SK-N-SH (cell line): ENCODE results near the gene ARHGDIA.

Experiments
- EP300 ChIP-seq, 2 experiments: IDR thresholded peaks; 2 replicates each; pipeline versions ENCODE4 v1.4.0 to v1.6.1; 2012; ENCODE audit warnings: borderline replicate concordance in 1 of 2, low read depth in 1 of 2, low read length in 1 of 2
- FOSL2 ChIP-seq: IDR thresholded peaks from 2 replicates; pipeline ENCODE4 v1.4.0; 2012; ENCODE audit warnings: low read depth, mild to moderate bottlenecking, moderate library complexity, borderline replicate concordance
- GABPA ChIP-seq: IDR thresholded peaks from 2 replicates; pipeline ENCODE4 v1.4.0; 2012; ENCODE audit warnings: low read depth, mild to moderate bottlenecking
- RXRA ChIP-seq: IDR thresholded peaks from 2 replicates; pipeline ENCODE4 v1.4.0; 2012; ENCODE audit warnings: low read depth, mild to moderate bottlenecking, borderline replicate concordance
- TAF1 ChIP-seq: IDR thresholded peaks from 2 replicates; pipeline ENCODE4 v1.6.1; 2012; ENCODE audit warnings: low read depth, mild to moderate bottlenecking, low read length, moderate library complexity, borderline replicate concordance
- TEAD4 ChIP-seq: IDR thresholded peaks from 2 replicates; pipeline ENCODE4 v1.4.0; 2012; ENCODE audit warnings: mild to moderate bottlenecking, borderline replicate concordance; ENCODE audit not compliant: insufficient read depth
- ZBTB33 ChIP-seq: IDR thresholded peaks from 2 replicates; pipeline ENCODE4 v1.4.0; 2012; ENCODE audit warnings: low read depth, borderline replicate concordance
- TF ChIP-seq, protein P1 (sequence below): fragments of 200-600 bp; sonication (generic); IDR thresholded peaks from 2 replicates; pipeline ENCODE4 v1.6.1; 2017; ENCODE audit warnings: antibody characterized with exemption, mild to moderate bottlenecking, moderate library complexity
- TF ChIP-seq, protein P2 (sequence below): IDR thresholded peaks from 2 replicates; pipeline ENCODE4 v1.6.1; 2012; ENCODE audit warnings: mild to moderate bottlenecking, low read depth, low read length, moderate library complexity
- TF ChIP-seq, protein P3 (sequence below): IDR thresholded peaks from 2 replicates; pipeline ENCODE4 v1.4.0; 2012; ENCODE audit warnings: low read depth

- TF ChIP-seq EP300 (IDR thresholded peaks at IDR 0.05; ENCODE audit: borderline replicate concordance in 1 of 2, low read depth in 1 of 2, low read length in 1 of 2) (no peak), ZBTB33 (0 out of 2 replicates have a peak, but pooled peaks have one; percentile 28), RXRA (no peak), FOSL2 (no peak; the same call in 1 of the 2 replicates), GABPA (peak; percentile 77), TEAD4 (no peak), TAF1 (peak; percentile 95)
- TF ChIP-seq, protein P1, sequence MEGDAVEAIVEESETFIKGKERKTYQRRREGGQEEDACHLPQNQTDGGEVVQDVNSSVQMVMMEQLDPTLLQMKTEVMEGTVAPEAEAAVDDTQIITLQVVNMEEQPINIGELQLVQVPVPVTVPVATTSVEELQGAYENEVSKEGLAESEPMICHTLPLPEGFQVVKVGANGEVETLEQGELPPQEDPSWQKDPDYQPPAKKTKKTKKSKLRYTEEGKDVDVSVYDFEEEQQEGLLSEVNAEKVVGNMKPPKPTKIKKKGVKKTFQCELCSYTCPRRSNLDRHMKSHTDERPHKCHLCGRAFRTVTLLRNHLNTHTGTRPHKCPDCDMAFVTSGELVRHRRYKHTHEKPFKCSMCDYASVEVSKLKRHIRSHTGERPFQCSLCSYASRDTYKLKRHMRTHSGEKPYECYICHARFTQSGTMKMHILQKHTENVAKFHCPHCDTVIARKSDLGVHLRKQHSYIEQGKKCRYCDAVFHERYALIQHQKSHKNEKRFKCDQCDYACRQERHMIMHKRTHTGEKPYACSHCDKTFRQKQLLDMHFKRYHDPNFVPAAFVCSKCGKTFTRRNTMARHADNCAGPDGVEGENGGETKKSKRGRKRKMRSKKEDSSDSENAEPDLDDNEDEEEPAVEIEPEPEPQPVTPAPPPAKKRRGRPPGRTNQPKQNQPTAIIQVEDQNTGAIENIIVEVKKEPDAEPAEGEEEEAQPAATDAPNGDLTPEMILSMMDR = no peak
- TF ChIP-seq, protein P2, sequence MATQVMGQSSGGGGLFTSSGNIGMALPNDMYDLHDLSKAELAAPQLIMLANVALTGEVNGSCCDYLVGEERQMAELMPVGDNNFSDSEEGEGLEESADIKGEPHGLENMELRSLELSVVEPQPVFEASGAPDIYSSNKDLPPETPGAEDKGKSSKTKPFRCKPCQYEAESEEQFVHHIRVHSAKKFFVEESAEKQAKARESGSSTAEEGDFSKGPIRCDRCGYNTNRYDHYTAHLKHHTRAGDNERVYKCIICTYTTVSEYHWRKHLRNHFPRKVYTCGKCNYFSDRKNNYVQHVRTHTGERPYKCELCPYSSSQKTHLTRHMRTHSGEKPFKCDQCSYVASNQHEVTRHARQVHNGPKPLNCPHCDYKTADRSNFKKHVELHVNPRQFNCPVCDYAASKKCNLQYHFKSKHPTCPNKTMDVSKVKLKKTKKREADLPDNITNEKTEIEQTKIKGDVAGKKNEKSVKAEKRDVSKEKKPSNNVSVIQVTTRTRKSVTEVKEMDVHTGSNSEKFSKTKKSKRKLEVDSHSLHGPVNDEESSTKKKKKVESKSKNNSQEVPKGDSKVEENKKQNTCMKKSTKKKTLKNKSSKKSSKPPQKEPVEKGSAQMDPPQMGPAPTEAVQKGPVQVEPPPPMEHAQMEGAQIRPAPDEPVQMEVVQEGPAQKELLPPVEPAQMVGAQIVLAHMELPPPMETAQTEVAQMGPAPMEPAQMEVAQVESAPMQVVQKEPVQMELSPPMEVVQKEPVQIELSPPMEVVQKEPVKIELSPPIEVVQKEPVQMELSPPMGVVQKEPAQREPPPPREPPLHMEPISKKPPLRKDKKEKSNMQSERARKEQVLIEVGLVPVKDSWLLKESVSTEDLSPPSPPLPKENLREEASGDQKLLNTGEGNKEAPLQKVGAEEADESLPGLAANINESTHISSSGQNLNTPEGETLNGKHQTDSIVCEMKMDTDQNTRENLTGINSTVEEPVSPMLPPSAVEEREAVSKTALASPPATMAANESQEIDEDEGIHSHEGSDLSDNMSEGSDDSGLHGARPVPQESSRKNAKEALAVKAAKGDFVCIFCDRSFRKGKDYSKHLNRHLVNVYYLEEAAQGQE = 0 out of 2 replicates have a peak, but pooled peaks have one; percentile 41
- TF ChIP-seq, protein P3, sequence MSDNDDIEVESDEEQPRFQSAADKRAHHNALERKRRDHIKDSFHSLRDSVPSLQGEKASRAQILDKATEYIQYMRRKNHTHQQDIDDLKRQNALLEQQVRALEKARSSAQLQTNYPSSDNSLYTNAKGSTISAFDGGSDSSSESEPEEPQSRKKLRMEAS = peak; percentile 95
Measured at GRCh38 chr17:81833160-81833920, 37.8 kb downstream of the ARHGDIA start, which contains the start of gene MCRIP1.
